GM23338 (cell line): ENCODE measurements around the gene HRK. TPM values are rescaled to one million over a fixed set of nuclear protein-coding genes. Genes with fewer than 3 reads are reported as not detected.
A peak's percentile ranks its signal among the peaks of the same experiment; 100 is the strongest.

Experiments
- ATAC-seq: fragments of 200-7000 bp; cut with Tn5 transposase; 3 replicates; pipeline ENCODE4 v1.9.1; 2020
- DNase-seq: peaks from one replicate; pipeline ENCODE4 v3.0.0-alpha.2; 2015; ENCODE audit warnings: low spot score
- H2AFZ ChIP-seq: fragments of 200-600 bp; sonication (generic); 2 replicates; pipeline ENCODE4 v1.8.0; 2016; ENCODE audit warnings: antibody characterized with exemption, mild to moderate bottlenecking, moderate library complexity
- H3F3A ChIP-seq: fragments of 200-600 bp; sonication (generic); replicated peaks from 2 replicates; pipeline ENCODE4 v1.8.0; 2017; ENCODE audit warnings: antibody characterized with exemption, mixed run types, low read depth
- H3K27ac ChIP-seq: fragments of 200-600 bp; sonication (generic); 2 replicates; pipeline ENCODE4 v1.6.1; 2016; ENCODE audit warnings: low read depth
- H3K27me3 ChIP-seq: fragments of 200-600 bp; sonication (generic); 2 replicates; pipeline ENCODE4 v1.8.0; 2016; ENCODE audit warnings: mild to moderate bottlenecking, mixed run types, moderate library complexity; ENCODE audit not compliant: insufficient read depth
- H3K36me3 ChIP-seq: fragments of 200-600 bp; sonication (generic); 2 replicates; pipeline ENCODE4 v1.8.0; 2016; ENCODE audit warnings: mild to moderate bottlenecking; ENCODE audit not compliant: insufficient read depth
- H3K4me1 ChIP-seq: fragments of 200-600 bp; sonication (generic); 2 replicates; pipeline ENCODE4 v1.8.0; 2016; ENCODE audit warnings: mild to moderate bottlenecking, moderate library complexity; ENCODE audit not compliant: insufficient read depth
- H3K4me2 ChIP-seq: fragments of 200-600 bp; sonication (generic); 2 replicates; pipeline ENCODE4 v1.7.1; 2017; ENCODE audit warnings: mixed run types
- H3K4me3 ChIP-seq: fragments of 200-600 bp; sonication (generic); 2 replicates; pipeline ENCODE4 v1.6.1; 2016; ENCODE audit warnings: mixed run types
- H3K79me2 ChIP-seq: fragments of 200-600 bp; sonication (generic); replicated peaks from 2 replicates; pipeline ENCODE4 v1.8.0; 2017; ENCODE audit warnings: mild to moderate bottlenecking; ENCODE audit not compliant: insufficient read depth
- H3K9me2 ChIP-seq: fragments of 200-600 bp; sonication (generic); 2 replicates; pipeline ENCODE4 v1.8.0; 2017; ENCODE audit not compliant: insufficient read depth
- H4K20me1 ChIP-seq: fragments of 200-600 bp; sonication (generic); replicated peaks from 2 replicates; pipeline ENCODE4 v1.8.0; 2017; ENCODE audit warnings: mild to moderate bottlenecking; ENCODE audit not compliant: insufficient read depth
- H3K27ac Mint-ChIP-seq: 2 replicates; pipeline ENCODE4 v1.8.0; 2020; ENCODE audit warnings: inconsistent platforms, mild to moderate bottlenecking, moderate library complexity, mixed read lengths
- H3K27me3 Mint-ChIP-seq: 3 replicates; pipeline ENCODE4 v1.8.0; 2022; ENCODE audit warnings: low read depth, mild to moderate bottlenecking, moderate library complexity, mixed read lengths, inconsistent platforms; ENCODE audit not compliant: insufficient read depth, poor library complexity
- H3K36me3 Mint-ChIP-seq: 3 replicates; pipeline ENCODE4 v1.8.0; 2021; ENCODE audit warnings: low read depth, mild to moderate bottlenecking, inconsistent platforms, moderate library complexity, mixed read lengths
- H3K4me1 Mint-ChIP-seq: 3 replicates; pipeline ENCODE4 v1.8.0; 2020; ENCODE audit warnings: mild to moderate bottlenecking, inconsistent platforms, mixed read lengths
- H3K4me3 Mint-ChIP-seq: 3 replicates; pipeline ENCODE4 v1.8.0; 2021; ENCODE audit warnings: moderate library complexity, mild to moderate bottlenecking, inconsistent platforms, mixed read lengths
- H3K9me3 Mint-ChIP-seq: 3 replicates; pipeline ENCODE4 v1.8.0; 2020; ENCODE audit warnings: moderate library complexity, mild to moderate bottlenecking, inconsistent platforms, mixed read lengths
- CREB1 ChIP-seq: fragments of 250-450 bp; sonication (Bioruptor Pico); IDR thresholded peaks from 2 replicates; pipeline ENCODE4 v1.5.0; 2020; ENCODE audit warnings: low read depth, mild to moderate bottlenecking, moderate library complexity
- EZH2 ChIP-seq: fragments of 200-600 bp; sonication (generic); IDR thresholded peaks from one replicate; pipeline ENCODE4 v1.8.0; 2017; ENCODE audit warnings: antibody characterized with exemption, mild to moderate bottlenecking, low read depth; ENCODE audit not compliant: unreplicated experiment
- EZH2phosphoT487 ChIP-seq: fragments of 200-600 bp; sonication (generic); IDR thresholded peaks from one replicate; pipeline ENCODE4 v1.8.1; 2018; ENCODE audit warnings: antibody characterized with exemption; ENCODE audit not compliant: unreplicated experiment
- JUNB ChIP-seq: IDR thresholded peaks from one replicate; pipeline ENCODE4 v1.6.1; 2016; ENCODE audit warnings: antibody characterized with exemption; ENCODE audit not compliant: unreplicated experiment
- NANOG ChIP-seq: IDR thresholded peaks from 2 replicates; pipeline ENCODE4 v1.6.1; 2016; ENCODE audit warnings: antibody characterized with exemption, borderline replicate concordance
- POLR2AphosphoS5 ChIP-seq: IDR thresholded peaks from 2 replicates; pipeline ENCODE4 v1.6.1; 2016; ENCODE audit warnings: antibody characterized with exemption, low read depth
- ZNF114 ChIP-seq: fragments of 250-450 bp; sonication (Bioruptor Pico); IDR thresholded peaks from 2 replicates; pipeline ENCODE4 v1.5.0; 2020; ENCODE audit warnings: mild to moderate bottlenecking, moderate library complexity
- ZNF331 ChIP-seq: fragments of 250-450 bp; sonication (Bioruptor Pico); IDR thresholded peaks from 2 replicates; pipeline ENCODE4 v1.5.0; 2020; ENCODE audit warnings: low read depth, mild to moderate bottlenecking, moderate library complexity
- polyA plus RNA-seq: library from polyadenylated mRNA; unstranded; fragments of >200 nt; fragmentation: Nextera tagmentation; extraction: Ambion mirVana; gene quantifications from 2 replicates; pipeline ENCODE4 v1.2.1, GENCODE V29; 2016
- total RNA-seq: library from RNA; depleted of rRNA; stranded (reverse); fragments of >200 nt; shearing (Covaris generic); gene quantifications from 2 replicates; pipeline ENCODE4 v1.2.3, GENCODE V29; 2014
- TF ChIP-seq, protein P1 (sequence below): fragments of 250-450 bp; sonication (Bioruptor Pico); IDR thresholded peaks from 2 replicates; pipeline ENCODE4 v1.5.0; 2020; ENCODE audit warnings: mild to moderate bottlenecking, moderate library complexity
- TF ChIP-seq, protein P2 (sequence below): IDR thresholded peaks from one replicate; pipeline ENCODE4 v1.6.1; 2018; ENCODE audit warnings: antibody characterized with exemption; ENCODE audit not compliant: unreplicated experiment
- TF ChIP-seq, protein P3 (sequence below), 2 experiments: fragments of 200-600 bp in 1 of 2; sonication (generic) in 1 of 2; conservative IDR thresholded peaks; 2 replicates each; pipeline versions ENCODE4 v1.5.1 to v1.6.1; 2016 to 2017; ENCODE audit warnings: antibody characterized with exemption in 2 of 2, low read depth in 2 of 2, mild to moderate bottlenecking in 2 of 2, moderate library complexity in 1 of 2

The HRK gene
- total and polyA plus RNA-seq, 2 experiments from 2014 or later: 1.7 to 1.9 TPM

DNA sequence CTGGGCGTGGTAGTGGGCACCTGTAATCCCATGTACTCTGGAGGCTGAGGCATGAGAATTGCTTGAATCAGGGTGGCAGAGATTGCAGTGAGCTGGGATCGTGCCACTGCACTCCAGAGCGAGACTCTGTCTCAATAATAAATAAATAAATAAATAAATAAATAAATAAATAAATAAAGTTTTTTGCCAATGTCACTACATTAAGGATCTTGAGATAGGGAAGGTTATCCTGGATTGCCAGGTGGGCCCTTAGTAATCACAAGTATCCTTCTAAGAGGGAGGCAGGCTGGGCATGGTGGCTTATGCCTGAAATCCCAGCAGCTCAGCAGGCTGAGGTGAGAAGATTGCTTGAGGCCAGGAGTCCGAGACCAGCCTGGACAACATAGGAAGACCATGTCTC lies 25.0 kb upstream of the HRK start:
- no peak for ATAC-seq
- no peaks in the 10 kb centered on the region for H4K20me1 ChIP-seq
- Mint-ChIP-seq H3K9me3 (no peaks in the 10 kb centered on the region), H3K27ac (no peak overlapping the region), H3K27me3 (peaks cover 4% of the 10 kb centered on the region), H3K4me3 (no peak overlapping the region), H3K36me3 (no peaks in the 10 kb centered on the region), H3K4me1 (peaks cover 6% of the 10 kb centered on the region; the same call in 2 of the 3 replicates)
- DNase-seq: no peak
- H2AFZ ChIP-seq: peak overlapping the region; percentile 52
- no peaks in the 10 kb centered on the region for H3K9me2 ChIP-seq
- no peak for TF ChIP-seq NANOG
- H3K36me3 ChIP-seq: no peaks in the 10 kb centered on the region
- no peaks in the 10 kb centered on the region for H3K4me1 ChIP-seq
- H3K4me2 ChIP-seq: no peak overlapping the region
- H3K27ac ChIP-seq: no peak overlapping the region
- H3K27me3 ChIP-seq: no peaks in the 10 kb centered on the region
- H3K4me3 ChIP-seq: no peak overlapping the region
- no peaks in the 10 kb centered on the region for H3F3A ChIP-seq
- H3K79me2 ChIP-seq: peaks cover 6% of the 10 kb centered on the region

DNA sequence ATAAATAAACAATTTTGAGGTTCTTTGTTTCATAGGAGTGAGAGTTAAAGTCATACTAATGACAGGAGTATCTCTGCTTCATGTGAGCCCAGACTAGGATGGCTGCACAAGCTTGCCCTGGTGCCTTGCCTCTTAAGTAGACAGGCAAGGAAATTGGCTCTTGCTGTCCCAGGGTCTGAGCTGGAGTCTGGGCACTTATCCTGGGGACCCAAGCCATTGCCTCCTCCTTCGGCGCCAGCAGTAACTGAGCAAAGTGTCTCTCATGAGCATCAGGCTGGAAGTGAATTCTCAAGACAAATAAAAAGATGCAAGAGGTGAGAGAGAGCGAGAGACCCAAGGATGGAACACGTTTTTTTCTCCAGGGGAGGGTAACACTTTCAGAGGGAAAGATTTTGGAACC lies 22.6 kb upstream of the HRK start:
- H3K27me3 Mint-ChIP-seq: peaks cover 1% of the 10 kb centered on the region
- no peaks in the 10 kb centered on the region for H3K9me3 Mint-ChIP-seq
- Histone ChIP-seq H3K27me3 (no peaks in the 10 kb centered on the region), H3F3A (no peaks in the 10 kb centered on the region), H4K20me1 (no peaks in the 10 kb centered on the region), H3K4me2 (no peak overlapping the region), H3K36me3 (no peaks in the 10 kb centered on the region), H3K9me2 (no peaks in the 10 kb centered on the region), H3K27ac (no peak overlapping the region), H2AFZ (peak overlapping the region; percentile 83), H3K79me2 (no peaks in the 10 kb centered on the region), H3K4me1 (no peaks in the 10 kb centered on the region), H3K4me3 (no peak overlapping the region)
- peaks cover 6% of the 10 kb centered on the region; the same call in 2 of the 3 replicates for H3K4me1 Mint-ChIP-seq
- no peak overlapping the region for H3K27ac Mint-ChIP-seq
- DNase-seq (no peak), ATAC-seq (no peak)
- H3K36me3 Mint-ChIP-seq: no peaks in the 10 kb centered on the region
- H3K4me3 Mint-ChIP-seq: no peak overlapping the region
- TF ChIP-seq NANOG: no peak
- TF ChIP-seq, protein P1, sequence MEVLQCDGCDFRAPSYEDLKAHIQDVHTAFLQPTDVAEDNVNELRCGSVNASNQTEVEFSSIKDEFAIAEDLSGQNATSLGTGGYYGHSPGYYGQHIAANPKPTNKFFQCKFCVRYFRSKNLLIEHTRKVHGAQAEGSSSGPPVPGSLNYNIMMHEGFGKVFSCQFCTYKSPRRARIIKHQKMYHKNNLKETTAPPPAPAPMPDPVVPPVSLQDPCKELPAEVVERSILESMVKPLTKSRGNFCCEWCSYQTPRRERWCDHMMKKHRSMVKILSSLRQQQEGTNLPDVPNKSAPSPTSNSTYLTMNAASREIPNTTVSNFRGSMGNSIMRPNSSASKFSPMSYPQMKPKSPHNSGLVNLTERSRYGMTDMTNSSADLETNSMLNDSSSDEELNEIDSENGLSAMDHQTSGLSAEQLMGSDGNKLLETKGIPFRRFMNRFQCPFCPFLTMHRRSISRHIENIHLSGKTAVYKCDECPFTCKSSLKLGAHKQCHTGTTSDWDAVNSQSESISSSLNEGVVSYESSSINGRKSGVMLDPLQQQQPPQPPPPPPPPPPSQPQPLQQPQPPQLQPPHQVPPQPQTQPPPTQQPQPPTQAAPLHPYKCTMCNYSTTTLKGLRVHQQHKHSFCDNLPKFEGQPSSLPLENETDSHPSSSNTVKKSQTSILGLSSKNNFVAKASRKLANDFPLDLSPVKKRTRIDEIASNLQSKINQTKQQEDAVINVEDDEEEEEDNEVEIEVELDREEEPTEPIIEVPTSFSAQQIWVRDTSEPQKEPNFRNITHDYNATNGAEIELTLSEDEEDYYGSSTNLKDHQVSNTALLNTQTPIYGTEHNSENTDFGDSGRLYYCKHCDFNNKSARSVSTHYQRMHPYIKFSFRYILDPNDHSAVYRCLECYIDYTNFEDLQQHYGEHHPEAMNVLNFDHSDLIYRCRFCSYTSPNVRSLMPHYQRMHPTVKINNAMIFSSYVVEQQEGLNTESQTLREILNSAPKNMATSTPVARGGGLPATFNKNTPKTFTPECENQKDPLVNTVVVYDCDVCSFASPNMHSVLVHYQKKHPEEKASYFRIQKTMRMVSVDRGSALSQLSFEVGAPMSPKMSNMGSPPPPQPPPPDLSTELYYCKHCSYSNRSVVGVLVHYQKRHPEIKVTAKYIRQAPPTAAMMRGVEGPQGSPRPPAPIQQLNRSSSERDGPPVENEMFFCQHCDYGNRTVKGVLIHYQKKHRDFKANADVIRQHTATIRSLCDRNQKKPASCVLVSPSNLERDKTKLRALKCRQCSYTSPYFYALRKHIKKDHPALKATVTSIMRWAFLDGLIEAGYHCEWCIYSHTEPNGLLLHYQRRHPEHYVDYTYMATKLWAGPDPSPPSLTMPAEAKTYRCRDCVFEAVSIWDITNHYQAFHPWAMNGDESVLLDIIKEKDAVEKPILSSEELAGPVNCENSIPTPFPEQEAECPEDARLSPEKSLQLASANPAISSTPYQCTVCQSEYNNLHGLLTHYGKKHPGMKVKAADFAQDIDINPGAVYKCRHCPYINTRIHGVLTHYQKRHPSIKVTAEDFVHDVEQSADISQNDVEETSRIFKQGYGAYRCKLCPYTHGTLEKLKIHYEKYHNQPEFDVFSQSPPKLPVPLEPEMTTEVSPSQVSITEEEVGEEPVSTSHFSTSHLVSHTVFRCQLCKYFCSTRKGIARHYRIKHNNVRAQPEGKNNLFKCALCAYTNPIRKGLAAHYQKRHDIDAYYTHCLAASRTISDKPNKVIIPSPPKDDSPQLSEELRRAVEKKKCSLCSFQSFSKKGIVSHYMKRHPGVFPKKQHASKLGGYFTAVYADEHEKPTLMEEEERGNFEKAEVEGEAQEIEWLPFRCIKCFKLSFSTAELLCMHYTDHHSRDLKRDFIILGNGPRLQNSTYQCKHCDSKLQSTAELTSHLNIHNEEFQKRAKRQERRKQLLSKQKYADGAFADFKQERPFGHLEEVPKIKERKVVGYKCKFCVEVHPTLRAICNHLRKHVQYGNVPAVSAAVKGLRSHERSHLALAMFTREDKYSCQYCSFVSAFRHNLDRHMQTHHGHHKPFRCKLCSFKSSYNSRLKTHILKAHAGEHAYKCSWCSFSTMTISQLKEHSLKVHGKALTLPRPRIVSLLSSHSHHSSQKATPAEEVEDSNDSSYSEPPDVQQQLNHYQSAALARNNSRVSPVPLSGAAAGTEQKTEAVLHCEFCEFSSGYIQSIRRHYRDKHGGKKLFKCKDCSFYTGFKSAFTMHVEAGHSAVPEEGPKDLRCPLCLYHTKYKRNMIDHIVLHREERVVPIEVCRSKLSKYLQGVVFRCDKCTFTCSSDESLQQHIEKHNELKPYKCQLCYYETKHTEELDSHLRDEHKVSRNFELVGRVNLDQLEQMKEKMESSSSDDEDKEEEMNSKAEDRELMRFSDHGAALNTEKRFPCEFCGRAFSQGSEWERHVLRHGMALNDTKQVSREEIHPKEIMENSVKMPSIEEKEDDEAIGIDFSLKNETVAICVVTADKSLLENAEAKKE (CRISPR knock-in tag): no peak
- TF ChIP-seq EZH2phosphoT487: no peak
- TF ChIP-seq EZH2: no peak
- TF ChIP-seq, protein P2, sequence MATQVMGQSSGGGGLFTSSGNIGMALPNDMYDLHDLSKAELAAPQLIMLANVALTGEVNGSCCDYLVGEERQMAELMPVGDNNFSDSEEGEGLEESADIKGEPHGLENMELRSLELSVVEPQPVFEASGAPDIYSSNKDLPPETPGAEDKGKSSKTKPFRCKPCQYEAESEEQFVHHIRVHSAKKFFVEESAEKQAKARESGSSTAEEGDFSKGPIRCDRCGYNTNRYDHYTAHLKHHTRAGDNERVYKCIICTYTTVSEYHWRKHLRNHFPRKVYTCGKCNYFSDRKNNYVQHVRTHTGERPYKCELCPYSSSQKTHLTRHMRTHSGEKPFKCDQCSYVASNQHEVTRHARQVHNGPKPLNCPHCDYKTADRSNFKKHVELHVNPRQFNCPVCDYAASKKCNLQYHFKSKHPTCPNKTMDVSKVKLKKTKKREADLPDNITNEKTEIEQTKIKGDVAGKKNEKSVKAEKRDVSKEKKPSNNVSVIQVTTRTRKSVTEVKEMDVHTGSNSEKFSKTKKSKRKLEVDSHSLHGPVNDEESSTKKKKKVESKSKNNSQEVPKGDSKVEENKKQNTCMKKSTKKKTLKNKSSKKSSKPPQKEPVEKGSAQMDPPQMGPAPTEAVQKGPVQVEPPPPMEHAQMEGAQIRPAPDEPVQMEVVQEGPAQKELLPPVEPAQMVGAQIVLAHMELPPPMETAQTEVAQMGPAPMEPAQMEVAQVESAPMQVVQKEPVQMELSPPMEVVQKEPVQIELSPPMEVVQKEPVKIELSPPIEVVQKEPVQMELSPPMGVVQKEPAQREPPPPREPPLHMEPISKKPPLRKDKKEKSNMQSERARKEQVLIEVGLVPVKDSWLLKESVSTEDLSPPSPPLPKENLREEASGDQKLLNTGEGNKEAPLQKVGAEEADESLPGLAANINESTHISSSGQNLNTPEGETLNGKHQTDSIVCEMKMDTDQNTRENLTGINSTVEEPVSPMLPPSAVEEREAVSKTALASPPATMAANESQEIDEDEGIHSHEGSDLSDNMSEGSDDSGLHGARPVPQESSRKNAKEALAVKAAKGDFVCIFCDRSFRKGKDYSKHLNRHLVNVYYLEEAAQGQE: no peak
- TF ChIP-seq JUNB: no peak
- no peak for TF ChIP-seq POLR2AphosphoS5
- TF ChIP-seq, protein P3, sequence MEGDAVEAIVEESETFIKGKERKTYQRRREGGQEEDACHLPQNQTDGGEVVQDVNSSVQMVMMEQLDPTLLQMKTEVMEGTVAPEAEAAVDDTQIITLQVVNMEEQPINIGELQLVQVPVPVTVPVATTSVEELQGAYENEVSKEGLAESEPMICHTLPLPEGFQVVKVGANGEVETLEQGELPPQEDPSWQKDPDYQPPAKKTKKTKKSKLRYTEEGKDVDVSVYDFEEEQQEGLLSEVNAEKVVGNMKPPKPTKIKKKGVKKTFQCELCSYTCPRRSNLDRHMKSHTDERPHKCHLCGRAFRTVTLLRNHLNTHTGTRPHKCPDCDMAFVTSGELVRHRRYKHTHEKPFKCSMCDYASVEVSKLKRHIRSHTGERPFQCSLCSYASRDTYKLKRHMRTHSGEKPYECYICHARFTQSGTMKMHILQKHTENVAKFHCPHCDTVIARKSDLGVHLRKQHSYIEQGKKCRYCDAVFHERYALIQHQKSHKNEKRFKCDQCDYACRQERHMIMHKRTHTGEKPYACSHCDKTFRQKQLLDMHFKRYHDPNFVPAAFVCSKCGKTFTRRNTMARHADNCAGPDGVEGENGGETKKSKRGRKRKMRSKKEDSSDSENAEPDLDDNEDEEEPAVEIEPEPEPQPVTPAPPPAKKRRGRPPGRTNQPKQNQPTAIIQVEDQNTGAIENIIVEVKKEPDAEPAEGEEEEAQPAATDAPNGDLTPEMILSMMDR (conservative IDR thresholded peaks at IDR 0.05; ENCODE audit: low read depth in 2 of 2): no peak
- no peak for TF ChIP-seq CREB1
- no peak for TF ChIP-seq ZNF331
- TF ChIP-seq ZNF114 (CRISPR knock-in tag): no peak
